PC-3 (cell line): ENCODE measurements around the gene POP4. TPM values are rescaled to one million over a fixed set of nuclear protein-coding genes. Genes with fewer than 3 reads are reported as not detected.
"Not testable (repeated sequence)": the region's sequence is repeated elsewhere in the genome, so short reads cannot be mapped to it uniquely, and the experiment has no call there.

Experiments
- ATAC-seq: fragments of 200-7000 bp; cut with Tn5 transposase; 2 replicates; pipeline ENCODE4 v1.9.1; 2020; ENCODE audit warnings: mild to moderate bottlenecking, moderate library complexity
- Bru-seq: library from RNA; stranded (reverse); fragments of 400-500 nt; gene quantifications from one replicate; lab custom pipeline; 2021; lab: Mats Ljungman, UMichigan
- BruChase-seq, 2 experiments: library from RNA; stranded (reverse); fragments of 400-500 nt; gene quantifications; one replicate each; lab custom pipeline; 2021; lab: Mats Ljungman, UMichigan
- BruUV-seq: library from RNA; stranded (reverse); fragments of 400-500 nt; replicated peaks from 2 replicates; lab custom pipeline; 2021; lab: Mats Ljungman, UMichigan
- CTCF ChIA-PET: fragments of 300-600 bp; sonication (Branson Sonifier 250); formaldehyde crosslinking; loops from one replicate; lab custom pipeline; 2022; ENCODE audit warnings: antibody characterized with exemption; lab: Charles Lee
- POLR2A ChIA-PET: fragments of 300-600 bp; sonication (Branson Sonifier 250); formaldehyde crosslinking; loops from one replicate; lab custom pipeline; 2022; ENCODE audit warnings: antibody characterized with exemption; ENCODE audit not compliant: unreplicated experiment; lab: Charles Lee
- DNase-seq: peaks from one replicate; pipeline ENCODE4 v3.0.0-alpha.2; 2015
- H2AFZ ChIP-seq: fragments of 300-600 bp; sonication (generic); 2 replicates; pipeline ENCODE4 v1.6.0; 2016; ENCODE audit warnings: antibody characterized with exemption, low read length
- H3F3A ChIP-seq: fragments of 300-600 bp; sonication (generic); one replicate; pipeline ENCODE4 v1.6.0; 2017; ENCODE audit warnings: antibody characterized with exemption, low read length, control low read depth, mild to moderate bottlenecking; ENCODE audit not compliant: unreplicated experiment
- H3K27ac ChIP-seq: fragments of 300-600 bp; sonication (generic); 2 replicates; pipeline ENCODE4 v1.5.1; 2016; ENCODE audit warnings: mild to moderate bottlenecking, low read length
- H3K27me3 ChIP-seq: fragments of 300-600 bp; sonication (generic); 2 replicates; pipeline ENCODE4 v1.6.1; 2016; ENCODE audit warnings: low read length, mixed read lengths
- H3K36me3 ChIP-seq: fragments of 300-600 bp; sonication (generic); 2 replicates; pipeline ENCODE4 v1.6.1; 2016; ENCODE audit warnings: low read depth, mixed run types, low read length, mixed read lengths
- H3K4me1 ChIP-seq: fragments of 300-600 bp; sonication (generic); 2 replicates; pipeline ENCODE4 v1.5.1; 2016; ENCODE audit warnings: low read length; ENCODE audit not compliant: insufficient read depth
- H3K4me2 ChIP-seq: fragments of 300-600 bp; sonication (generic); 2 replicates; pipeline ENCODE4 v1.6.0; 2016; ENCODE audit warnings: low read length
- H3K4me3 ChIP-seq: fragments of 300-600 bp; sonication (generic); 2 replicates; pipeline ENCODE4 v1.5.1; 2016; ENCODE audit warnings: mild to moderate bottlenecking, low read length, mixed read lengths
- H3K79me2 ChIP-seq: fragments of 300-600 bp; sonication (generic); 2 replicates; pipeline ENCODE4 v1.6.1; 2017; ENCODE audit warnings: low read length, mixed read lengths
- H3K9ac ChIP-seq: fragments of 300-600 bp; sonication (generic); 2 replicates; pipeline ENCODE4 v1.6.0; 2016; ENCODE audit warnings: mild to moderate bottlenecking, low read length
- H3K9me2 ChIP-seq: fragments of 300-600 bp; sonication (generic); replicated peaks from 2 replicates; pipeline ENCODE4 v1.6.1; 2016; ENCODE audit warnings: mixed run types, low read length, mixed read lengths
- H3K9me3 ChIP-seq: fragments of 300-600 bp; sonication (generic); 2 replicates; pipeline ENCODE4 v1.6.1; 2016; ENCODE audit warnings: low read length, mixed read lengths
- H4K20me1 ChIP-seq: fragments of 300-600 bp; sonication (generic); 2 replicates; pipeline ENCODE4 v1.6.1; 2016; ENCODE audit warnings: low read length, mixed read lengths
- EZH2 ChIP-seq: fragments of 300-600 bp; sonication (generic); IDR thresholded peaks from one replicate; pipeline ENCODE4 v1.6.1; 2017; ENCODE audit warnings: antibody characterized with exemption, mild to moderate bottlenecking, low read length; ENCODE audit not compliant: unreplicated experiment
- EZH2phosphoT487 ChIP-seq: fragments of 300-600 bp; sonication (generic); IDR thresholded peaks from 2 replicates; pipeline ENCODE4 v1.6.1; 2018; ENCODE audit warnings: mild to moderate bottlenecking, antibody characterized with exemption, low read length, borderline replicate concordance
- intact Hi-C: fragments of 100-400 bp; cut with micrococcal nuclease; formaldehyde crosslinking; loops from 2 replicates; pipeline ENCODE4 v1.9.0; 2023
- long read RNA-seq: library from polyadenylated mRNA; unstranded; transcript quantifications from one replicate; pipeline ENCODE4 v2.0.0, GENCODE V29; 2021; ENCODE audit not compliant: unreplicated experiment
- total RNA-seq: library from RNA; depleted of rRNA; stranded (reverse); fragments of >200 nt; gene quantifications from 2 replicates; pipeline ENCODE4 v1.2.3, GENCODE V29; 2014; rRNA removed
- TF ChIP-seq, protein P1 (sequence below): fragments of 300-600 bp; sonication (generic); conservative IDR thresholded peaks from 2 replicates; pipeline ENCODE4 v1.5.1; 2017; ENCODE audit warnings: antibody characterized with exemption, low read depth, mild to moderate bottlenecking, low read length

Gene POP4, protein sequence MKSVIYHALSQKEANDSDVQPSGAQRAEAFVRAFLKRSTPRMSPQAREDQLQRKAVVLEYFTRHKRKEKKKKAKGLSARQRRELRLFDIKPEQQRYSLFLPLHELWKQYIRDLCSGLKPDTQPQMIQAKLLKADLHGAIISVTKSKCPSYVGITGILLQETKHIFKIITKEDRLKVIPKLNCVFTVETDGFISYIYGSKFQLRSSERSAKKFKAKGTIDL
- total RNA-seq (99.7 and 115 TPM in 2 replicates), Bru-seq, nascent RNA (percentile 61 among the genes with signal in this experiment), BruChase-seq, experiment 1, labeled RNA remaining after a 6-hour chase (percentile 79 among the genes with signal in this experiment), BruChase-seq, experiment 2, labeled RNA remaining after a 2-hour chase (percentile 67 among the genes with signal in this experiment)
- long read RNA-seq, transcript POP4-202 (7 exons, 3,385 nt): major isoform, 33 of 42 reads
- long read RNA-seq, partial matches to known transcripts: 1 of 42 reads
- long read RNA-seq, other reads (novel, unspliced or antisense): 8 of 42 reads

- TF ChIP-seq, protein P1, sequence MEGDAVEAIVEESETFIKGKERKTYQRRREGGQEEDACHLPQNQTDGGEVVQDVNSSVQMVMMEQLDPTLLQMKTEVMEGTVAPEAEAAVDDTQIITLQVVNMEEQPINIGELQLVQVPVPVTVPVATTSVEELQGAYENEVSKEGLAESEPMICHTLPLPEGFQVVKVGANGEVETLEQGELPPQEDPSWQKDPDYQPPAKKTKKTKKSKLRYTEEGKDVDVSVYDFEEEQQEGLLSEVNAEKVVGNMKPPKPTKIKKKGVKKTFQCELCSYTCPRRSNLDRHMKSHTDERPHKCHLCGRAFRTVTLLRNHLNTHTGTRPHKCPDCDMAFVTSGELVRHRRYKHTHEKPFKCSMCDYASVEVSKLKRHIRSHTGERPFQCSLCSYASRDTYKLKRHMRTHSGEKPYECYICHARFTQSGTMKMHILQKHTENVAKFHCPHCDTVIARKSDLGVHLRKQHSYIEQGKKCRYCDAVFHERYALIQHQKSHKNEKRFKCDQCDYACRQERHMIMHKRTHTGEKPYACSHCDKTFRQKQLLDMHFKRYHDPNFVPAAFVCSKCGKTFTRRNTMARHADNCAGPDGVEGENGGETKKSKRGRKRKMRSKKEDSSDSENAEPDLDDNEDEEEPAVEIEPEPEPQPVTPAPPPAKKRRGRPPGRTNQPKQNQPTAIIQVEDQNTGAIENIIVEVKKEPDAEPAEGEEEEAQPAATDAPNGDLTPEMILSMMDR: no peak
- Histone ChIP-seq H3K79me2 (peaks cover 12% of the 10 kb centered on the region), H3K27me3 (no peaks in the 10 kb centered on the region), H3K4me2 (peak within 1 kb of the TSS; percentile 82), H4K20me1 (no peaks in the 10 kb centered on the region), H3K9me3 (no peaks in the 10 kb centered on the region), H3F3A (no peaks in the 10 kb centered on the region), H3K9ac (peak within 1 kb of the TSS; percentile 81), H3K36me3 (no peaks in the 10 kb centered on the region), H3K27ac (no peak within 1 kb of the TSS), H3K4me1 (peaks cover 3% of the 10 kb centered on the region; the same call in 1 of the 2 replicates), H3K9me2 (no peaks in the 10 kb centered on the region), H2AFZ (peak within 1 kb of the TSS; percentile 79), H3K4me3 (peak within 1 kb of the TSS; percentile 91)
- CTCF ChIA-PET: interaction anchor here (1.0 kb wide), 1 partner anchor 60 kb away, joined by 4 read pairs; the partner anchor contains the start of gene PLEKHF1
- ATAC-seq (peak; percentile 85), DNase-seq (peak; percentile 96)
- POLR2A ChIA-PET: interaction anchor here (0.6 kb wide), 3 partner anchors 78 to 109 kb away, joined by 3 to 4 read pairs (median 3); partner anchors contain the start of gene C19orf12
- intact Hi-C loops: no loop called here
- TSS peak; percentile 91 for BruUV-seq
Observed at GRCh38 chr19:29605653-29606419, at the start of gene POP4. Gene POP4, plus strand, starts transcription at chr19:29606283. Its CDS starts 36 bp downstream, at chr19:29606319.

DNA sequence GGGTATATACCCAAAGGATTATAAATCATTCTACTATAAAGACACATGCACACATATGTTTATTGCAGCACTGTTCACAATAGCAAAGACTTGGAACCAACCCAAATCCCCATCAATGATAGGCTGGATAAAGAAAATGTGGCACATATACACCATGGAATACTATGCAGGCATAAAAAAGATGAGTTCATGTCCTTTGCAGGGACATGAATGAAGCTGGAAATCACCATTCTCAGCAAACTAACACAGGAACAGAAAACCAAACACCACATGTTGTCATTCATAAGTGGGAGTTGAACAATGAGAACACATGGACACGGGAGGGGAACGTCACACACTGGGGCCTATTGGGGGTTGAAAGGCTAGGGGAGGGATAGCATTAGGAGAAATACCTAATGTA is 47.0 kb upstream of the POP4 start:
- H2AFZ ChIP-seq, H3K4me1 ChIP-seq, H3K9me3 ChIP-seq, H3K4me3 ChIP-seq, H3K27me3 ChIP-seq, BruUV-seq, H3K36me3 ChIP-seq, H3K9me2 ChIP-seq, H3K27ac ChIP-seq, intact Hi-C loops, DNase-seq, H4K20me1 ChIP-seq, CTCF ChIA-PET, H3K9ac ChIP-seq, ATAC-seq, POLR2A ChIA-PET, H3F3A ChIP-seq, H3K4me2 ChIP-seq, H3K79me2 ChIP-seq: not testable (repeated sequence)

GRCh38 chr19:29559743-29560142 is 46.3 kb upstream of the POP4 start:
- Histone ChIP-seq H3K4me2 (no peak overlapping the region), H3F3A (no peaks in the 10 kb centered on the region), H2AFZ (no peak overlapping the region), H3K9ac (no peak overlapping the region), H3K27ac (no peak overlapping the region), H3K9me2 (no peaks in the 10 kb centered on the region), H3K79me2 (no peaks in the 10 kb centered on the region), H3K4me1 (no peaks in the 10 kb centered on the region), H3K4me3 (no peak overlapping the region), H3K27me3 (peaks cover 12% of the 10 kb centered on the region), H3K9me3 (no peaks in the 10 kb centered on the region), H4K20me1 (no peaks in the 10 kb centered on the region), H3K36me3 (no peaks in the 10 kb centered on the region)
- ATAC-seq (no peak), DNase-seq (no peak)
- intact Hi-C loops: no loop called here
- CTCF ChIA-PET: no interaction called here
- BruUV-seq: no TSS peak
- TF ChIP-seq EZH2phosphoT487: no peak
- TF ChIP-seq, protein P1: no peak
- no peak for TF ChIP-seq EZH2
- POLR2A ChIA-PET: no interaction called here
